Small intestine (tissue), 7 donors: Measurements from ENCODE around the gene TMSB4X. TPM values are rescaled to one million over a fixed set of nuclear protein-coding genes. Genes with fewer than 3 reads are reported as not detected.

Experiments used
- DNase-seq, 2 donors: peaks; one replicate each; pipeline versions ENCODE4 v3.0.0 to v3.0.0-alpha.2; 2013
- FAIRE-seq: peaks from 2 replicates; lab custom pipeline; 2012; peaks lifted over from hg19 to GRCh38; lab: Jason Lieb, UNC
- H3K27ac ChIP-seq, 3 donors: one replicate each; pipeline ENCODE4 v1.5.1; 2013; ENCODE audit warnings: low read length in 2 of 3, mild to moderate bottlenecking in 2 of 3, control low read depth in 1 of 3, inconsistent platforms in 1 of 3, low read depth in 1 of 3, moderate library complexity in 1 of 3
- H3K27me3 ChIP-seq, 3 donors: one replicate each; pipeline ENCODE4 v1.6.1; 2013; ENCODE audit warnings: low read length in 3 of 3, inconsistent platforms in 1 of 3; ENCODE audit not compliant: control insufficient read depth in 3 of 3, insufficient read depth in 3 of 3
- H3K36me3 ChIP-seq, 3 donors: one replicate each; pipeline ENCODE4 v1.6.1; 2013; ENCODE audit warnings: low read length in 3 of 3, inconsistent platforms in 1 of 3, low read depth in 1 of 3, mild to moderate bottlenecking in 1 of 3, moderate library complexity in 1 of 3; ENCODE audit not compliant: control insufficient read depth in 3 of 3, insufficient read depth in 2 of 3
- H3K4me1 ChIP-seq, 3 donors: one replicate each; pipeline ENCODE4 v1.6.1; 2013; ENCODE audit warnings: low read length in 2 of 3, inconsistent platforms in 1 of 3, low read depth in 1 of 3, mild to moderate bottlenecking in 1 of 3, moderate library complexity in 1 of 3; ENCODE audit not compliant: control insufficient read depth in 3 of 3, insufficient read depth in 2 of 3
- H3K4me3 ChIP-seq, 3 donors: one replicate each; pipeline ENCODE4 v1.5.1; 2013; ENCODE audit warnings: low read length in 3 of 3, control low read depth in 1 of 3, inconsistent platforms in 1 of 3, low read depth in 1 of 3, mild to moderate bottlenecking in 1 of 3, moderate library complexity in 1 of 3
- H3K9me3 ChIP-seq, 2 donors: one replicate each; pipeline ENCODE4 v1.6.1; 2013; ENCODE audit warnings: low read depth in 1 of 2, low read length in 1 of 2; ENCODE audit not compliant: control insufficient read depth in 2 of 2, insufficient read depth in 1 of 2
- WGBS, 3 donors: extraction: QIAGEN DNeasy Blood & Tissue Kit; methylation state at CpG; one replicate each; pipeline ENCODE4 v1.1.7; 2013; 5-methylcytosine and 5-hydroxymethylcytosine counted together
- polyA plus RNA-seq, 4 donors: library from polyadenylated mRNA; stranded (reverse) in 3 of 4; unstranded in 1 of 4; fragments of 200-250 nt in 3 of 4; fragments of 120-200 nt in 1 of 4; gene quantifications; one replicate each; pipeline versions ENCODE4 v1.2.1 to v1.2.3, GENCODE V29; 2013
- donor health status: healthy with polysubstance abuse.
- donor health status: control.
- donor health status: control.
- donor health status: Bipolar disorder and iron deficiency.
- donor health status: healthy.

Gene TMSB4X
- polyA plus RNA-seq, 4 donors, result 2,435 to 6,707 (median 4,378) TPM

- DNase-seq (no peak), FAIRE-seq (no peak)
- Histone ChIP-seq H3K4me1 (no peaks in the 10 kb centered on the region), H3K36me3 (no peaks in the 10 kb centered on the region), H3K27ac (peak overlapping the region in 1 of 3 donors; percentile 16), H3K4me3 (no peak overlapping the region), H3K9me3 (peaks cover 0 to 5% of the 10 kb centered on the region in 2 donors), H3K27me3 (no peaks in the 10 kb centered on the region)
- 81 to 93% (median 84%) methylated on average over 6 of the region's 6 CpGs for WGBS, 3 donors
Measured at GRCh38 chrX:12965131-12965940, 9.6 kb upstream of the TMSB4X start.

GRCh38 chrX:12966151-12966550, 8.8 kb upstream of the TMSB4X start:
- no peak for FAIRE-seq
- Histone ChIP-seq H3K27ac (no peak overlapping the region), H3K4me3 (no peak overlapping the region), H3K9me3 (peaks cover 0 to 5% of the 10 kb centered on the region in 2 donors), H3K36me3 (no peaks in the 10 kb centered on the region), H3K27me3 (no peaks in the 10 kb centered on the region), H3K4me1 (no peaks in the 10 kb centered on the region)
- WGBS, 3 donors, result 68 to 88% (median 73%) methylated on average over 1 of the region's 1 CpG
- no peak for DNase-seq

GRCh38 chrX:12967711-12968465, 7.0 kb upstream of the TMSB4X start:
- Histone ChIP-seq H3K36me3 (no peaks in the 10 kb centered on the region), H3K4me3 (no peak overlapping the region), H3K9me3 (no peaks in the 10 kb centered on the region), H3K27ac (peak overlapping the region in 1 of 3 donors; percentile 68), H3K27me3 (no peaks in the 10 kb centered on the region), H3K4me1 (no peaks in the 10 kb centered on the region)
- 70 to 84% (median 84%) methylated on average over 15 of the region's 15 CpGs for WGBS, 3 donors
- DNase-seq (no peak), FAIRE-seq (no peak)

- Histone ChIP-seq H3K36me3 (peaks cover 0 to 2% (median 0%) of the 10 kb centered on the region in 3 donors), H3K4me1 (no peaks in the 10 kb centered on the region), H3K9me3 (no peaks in the 10 kb centered on the region), H3K27me3 (no peaks in the 10 kb centered on the region), H3K27ac (peak overlapping the region; percentile 40 to 95 (median 59)), H3K4me3 (no peak overlapping the region)
- peak; percentile 52 to 73 for DNase-seq
- 13 to 32% (median 18%) methylated on average over 11 of the region's 11 CpGs for WGBS, 3 donors
- no peak for FAIRE-seq
Measured at GRCh38 chrX:12970691-12971202, 4.2 kb upstream of the TMSB4X start.

- Histone ChIP-seq H3K36me3 (peaks cover 0 to 8% (median 0%) of the 10 kb centered on the region in 3 donors), H3K4me3 (no peak overlapping the region), H3K27ac (peak overlapping the region in 2 of 3 donors; percentile 56 to 95), H3K27me3 (no peaks in the 10 kb centered on the region), H3K4me1 (no peaks in the 10 kb centered on the region), H3K9me3 (no peaks in the 10 kb centered on the region)
- FAIRE-seq, result no peak
- DNase-seq, result no peak
- 57 to 68% (median 67%) methylated on average over 12 of the region's 12 CpGs for WGBS, 3 donors
Measured at GRCh38 chrX:12971282-12972003, 3.5 kb upstream of the TMSB4X start.

GRCh38 chrX:12972243-12972642, 2.7 kb upstream of the TMSB4X start:
- no peaks in the 10 kb centered on the region for H3K27me3 ChIP-seq
- DNase-seq (no peak), FAIRE-seq (no peak)
- peaks cover 0 to 8% (median 0%) of the 10 kb centered on the region in 3 donors for H3K36me3 ChIP-seq
- H3K9me3 ChIP-seq, result no peaks in the 10 kb centered on the region
- H3K4me3 ChIP-seq, result no peak overlapping the region
- H3K27ac ChIP-seq, result peak overlapping the region in 2 of 3 donors; percentile 24 to 95
- WGBS, 3 donors, result 69 to 74% (median 72%) methylated on average over 5 to 6 of the region's 6 CpGs
- no peaks in the 10 kb centered on the region for H3K4me1 ChIP-seq

GRCh38 chrX:12972878-12973560, 1.9 kb upstream of the TMSB4X start:
- Histone ChIP-seq H3K4me3 (peak overlapping the region in 1 of 3 donors; percentile 31), H3K9me3 (no peaks in the 10 kb centered on the region), H3K27ac (peak overlapping the region; percentile 6 to 99 (median 22)), H3K4me1 (no peaks in the 10 kb centered on the region), H3K36me3 (peaks cover 0 to 8% (median 0%) of the 10 kb centered on the region in 3 donors), H3K27me3 (no peaks in the 10 kb centered on the region)
- no peak for DNase-seq
- 48 to 76% (median 74%) methylated on average over 12 of the region's 12 CpGs for WGBS, 3 donors
- no peak for FAIRE-seq
